Activated CD8-positive, alpha-beta memory T cell treated with anti-CD3 and anti-CD28 coated beads, Interleukin-2, amount 50 U/mL, for 1 hour (primary cell): ENCODE measurements around the gene L1CAM.

Source experiments
- DNase-seq: peaks from one replicate; pipeline ENCODE4 v3.0.0-alpha.2; 2020; ENCODE audit errors: extremely low read depth

Gene L1CAM

GRCh38 chrX:153875391-153876111 is 10.4 kb downstream of the L1CAM start:
- no peak for DNase-seq

- DNase-seq, result no peak
These were observed 11.4 kb downstream of the L1CAM start for GRCh38 chrX:153874366-153875125.

- DNase-seq, result no peak
These were observed 11.9 kb downstream of the L1CAM start for GRCh38 chrX:153874085-153874365.

- DNase-seq, result no peak
These were observed 12.5 kb downstream of the L1CAM start for GRCh38 chrX:153873282-153874084.

- no peak for DNase-seq
These were observed 13.8 kb downstream of the L1CAM start for GRCh38 chrX:153871946-153872878.

GRCh38 chrX:153871451-153871850 is 14.5 kb downstream of the L1CAM start:
- no peak for DNase-seq

GRCh38 chrX:153870791-153871360 is 15.1 kb downstream of the L1CAM start:
- no peak for DNase-seq

- no peak for DNase-seq
These were observed 15.7 kb downstream of the L1CAM start for GRCh38 chrX:153870288-153870690.

- no peak for DNase-seq
These were observed 16.3 kb downstream of the L1CAM start for GRCh38 chrX:153869473-153870287.

- DNase-seq, result no peak
These were observed 17.1 kb downstream of the L1CAM start for GRCh38 chrX:153868576-153869472.

- DNase-seq, result no peak
These were observed 18.3 kb downstream of the L1CAM start for GRCh38 chrX:153867671-153868070.

- DNase-seq, result no peak
These were observed 18.8 kb downstream of the L1CAM start for GRCh38 chrX:153867139-153867538.

- no peak for DNase-seq
These were observed 19.5 kb downstream of the L1CAM start for GRCh38 chrX:153866302-153867019.

GRCh38 chrX:153865685-153866084 is 20.3 kb downstream of the L1CAM start:
- no peak for DNase-seq

- DNase-seq, result no peak
These were observed 20.7 kb downstream of the L1CAM start for GRCh38 chrX:153865321-153865580.

GRCh38 chrX:153864561-153865320 is 21.2 kb downstream of the L1CAM start:
- DNase-seq, result no peak

- no peak for DNase-seq
These were observed 21.9 kb downstream of the L1CAM start for GRCh38 chrX:153864101-153864500.
